Right lobe of liver (tissue), 4 donors: ENCODE measurements around the gene SPAG16.
"Not testable (repeated sequence)": the region's sequence is repeated elsewhere in the genome, so short reads cannot be mapped to it uniquely, and the experiment has no call there.

Experiments used
- CTCF ChIP-seq, 4 donors: fragments of 200-600 bp in 3 of 4; fragments of 450-650 bp in 1 of 4; IDR thresholded peaks; one replicate each; pipeline versions ENCODE4 v1.5.1 to v1.8.0; 2016 to 2022; ENCODE audit warnings: antibody characterized with exemption in 4 of 4, mild to moderate bottlenecking in 2 of 4
- POLR2A ChIP-seq: fragments of 450-650 bp; IDR thresholded peaks from one replicate; pipeline ENCODE4 v1.6.1; 2017; ENCODE audit warnings: antibody characterized with exemption, mild to moderate bottlenecking
- donor health status: DM: no; HTN: no; CAD: no.
- donor health status: DM: no; HTN: no; CAD: no.
- donor health status: DM: no; HTN: yes; CAD: no.

DNA sequence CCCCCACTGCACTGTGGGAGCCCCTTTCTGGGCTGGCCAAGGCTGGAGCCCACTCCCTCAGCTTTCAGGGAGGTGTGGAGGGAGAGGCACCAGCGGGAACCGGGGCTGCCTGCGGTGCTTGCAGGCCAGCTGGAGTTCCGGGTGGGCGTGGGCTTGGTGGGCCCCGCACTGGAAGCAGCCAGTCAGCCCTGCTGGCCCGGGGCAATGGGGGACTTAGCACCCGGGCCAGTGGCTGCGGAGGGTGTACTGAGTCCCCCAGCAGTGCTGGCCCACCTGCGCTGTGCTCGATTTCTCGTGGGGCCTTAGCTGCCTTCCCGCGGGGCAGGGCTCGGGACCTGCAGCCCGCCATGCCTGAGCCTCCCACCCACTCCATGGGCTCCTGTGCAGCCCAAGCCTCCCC is 434.1 kb downstream of the SPAG16 start:
- TF ChIP-seq CTCF (IDR thresholded peaks at IDR 0.05); POLR2A: not testable (repeated sequence)
